Stimulated activated CD4-positive, alpha-beta T cell treated with anti-CD3 and anti-CD28 coated beads, TNF-alpha, amount 100 ng/mL, for 1 hour (primary cell): ENCODE results near the gene CLN6.
"Not testable (repeated sequence)": the region's sequence is repeated elsewhere in the genome, so short reads cannot be mapped to it uniquely, and the experiment has no call there.

Source experiments
- DNase-seq, 3 donors: peaks; one replicate each; pipeline ENCODE4 v3.0.0-alpha.2; 2020; ENCODE audit warnings: low read depth in 3 of 3, low spot score in 1 of 3

Gene CLN6

DNA sequence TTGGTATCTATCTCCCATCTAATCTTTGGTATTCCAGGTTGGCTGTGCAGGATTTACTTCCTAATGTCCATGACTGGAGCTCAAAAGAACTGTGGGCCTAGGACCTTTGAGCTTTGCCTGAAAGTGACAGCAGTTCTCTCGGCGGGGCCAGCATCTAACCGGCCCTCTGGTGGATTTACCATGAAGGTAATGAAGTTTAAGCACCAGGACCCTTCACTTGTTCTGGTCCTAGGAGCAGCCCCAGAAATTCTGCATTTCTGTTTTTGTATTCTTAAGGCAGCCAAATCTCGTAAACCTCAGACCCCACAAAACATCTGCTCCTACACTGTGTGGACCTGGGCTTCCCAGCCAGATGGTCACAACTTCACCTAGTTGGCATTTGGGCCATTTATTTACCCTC, 37.4 kb downstream of the CLN6 start:
- DNase-seq = no peak

GRCh38 chr15:68191555-68191954, 38.0 kb downstream of the CLN6 start:
- DNase-seq = no peak

- no peak for DNase-seq
These were observed 39.5 kb downstream of the CLN6 start for GRCh38 chr15:68190048-68190447.

DNA sequence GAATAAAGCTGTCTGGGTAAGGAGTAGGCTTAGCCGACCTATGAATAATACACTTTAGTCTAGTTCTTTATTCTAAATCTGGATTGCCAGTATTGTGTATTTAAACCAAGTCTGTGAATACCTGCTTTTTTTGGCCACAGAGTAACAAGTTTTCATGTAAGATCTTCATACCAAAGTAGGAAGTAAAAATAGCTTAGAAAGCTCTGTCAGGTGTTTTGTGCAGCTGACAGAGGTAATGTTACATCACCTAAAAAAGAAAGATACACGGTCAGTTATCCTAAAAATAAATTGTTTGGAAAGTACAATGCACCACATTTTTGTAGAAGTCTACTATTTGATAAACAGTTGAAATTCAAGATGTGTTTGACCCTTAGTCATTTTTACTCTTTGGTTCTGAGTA, 40.9 kb downstream of the CLN6 start:
- no peak for DNase-seq

DNA sequence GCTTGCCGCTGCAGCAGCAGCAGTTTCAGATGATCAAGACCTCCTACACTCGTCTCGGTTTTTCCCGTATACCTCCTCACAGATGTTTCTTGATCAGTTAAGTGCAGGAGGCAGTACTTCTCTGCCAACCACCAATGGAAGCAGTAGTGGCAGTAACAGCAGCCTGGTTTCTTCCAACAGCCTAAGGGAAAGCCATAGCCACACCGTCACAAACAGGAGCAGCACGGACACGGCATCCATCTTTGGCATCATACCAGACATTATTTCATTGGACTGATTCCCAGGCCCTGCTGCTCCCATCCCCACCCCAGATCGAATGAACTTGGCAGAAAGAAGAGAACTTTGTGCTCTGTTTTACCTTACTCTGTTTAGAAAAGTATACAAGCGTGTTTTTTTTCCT, 42.0 kb downstream of the CLN6 start:
- no peak for DNase-seq

DNA sequence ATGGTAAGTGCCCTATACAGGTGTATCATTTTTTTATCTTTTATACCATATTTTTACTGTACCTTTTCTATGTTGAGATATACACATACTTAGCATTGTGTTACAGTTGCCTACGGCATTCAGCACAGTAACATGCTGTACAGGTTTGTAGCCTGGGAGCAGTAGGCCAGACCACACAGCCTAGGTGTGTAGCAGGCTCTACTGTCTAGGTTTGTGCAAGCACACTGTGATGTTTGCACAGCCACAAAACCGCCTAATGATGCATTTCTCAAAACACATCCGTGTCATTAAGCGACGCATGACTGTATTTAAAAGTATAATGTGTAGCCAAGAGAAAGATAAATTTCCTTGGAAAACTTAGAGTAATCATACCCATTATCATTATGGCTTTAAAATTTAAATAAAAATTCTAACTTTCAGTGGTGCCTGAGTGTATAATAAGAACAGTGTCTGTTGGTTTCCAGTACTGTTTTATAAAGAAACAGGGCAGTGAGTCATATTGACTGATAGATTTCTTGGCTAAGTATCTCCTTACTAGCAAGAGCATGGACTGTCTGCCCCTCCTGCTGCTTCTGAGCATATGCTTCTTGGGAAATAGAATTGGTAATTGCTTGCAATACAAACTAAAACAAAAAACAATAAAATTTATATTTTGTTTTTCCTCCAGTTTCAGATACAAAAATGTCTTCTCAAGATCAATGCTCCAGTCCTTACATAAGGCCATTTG, 42.7 kb downstream of the CLN6 start:
- no peak for DNase-seq

- DNase-seq = no peak
These were observed 44.7 kb downstream of the CLN6 start for GRCh38 chr15:68184616-68185480.

DNA sequence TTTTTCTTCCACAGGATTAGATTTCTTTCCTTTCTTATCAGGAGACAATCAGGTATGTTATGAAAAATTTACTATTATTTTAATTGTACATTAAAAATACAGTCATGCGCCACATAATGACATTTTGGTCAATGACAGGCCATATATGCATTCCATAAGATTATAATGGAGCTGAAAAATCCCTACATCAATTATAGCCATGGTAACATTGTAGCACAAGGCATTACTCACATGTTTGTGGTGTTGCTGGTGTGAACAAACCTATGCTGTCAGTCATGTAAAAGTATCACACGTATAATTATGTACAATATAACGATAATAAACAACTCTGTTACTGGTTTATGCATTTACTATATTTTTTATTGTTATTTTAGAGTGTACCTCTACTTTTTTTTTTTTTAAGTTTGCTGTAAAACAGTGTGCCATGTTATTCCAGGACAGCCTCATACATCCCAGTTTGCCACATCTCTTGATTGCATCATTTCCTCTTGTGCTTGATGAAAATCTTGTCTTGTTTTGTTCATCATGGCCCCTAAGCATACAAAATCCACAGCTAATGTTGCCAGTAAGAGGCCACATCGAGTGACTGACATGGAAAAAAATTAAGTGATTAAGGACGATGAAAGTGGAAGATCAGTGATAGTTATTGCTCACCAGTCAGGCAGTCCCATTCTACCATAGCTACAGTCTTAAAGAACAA, 45.8 kb downstream of the CLN6 start:
- DNase-seq = no peak

DNA sequence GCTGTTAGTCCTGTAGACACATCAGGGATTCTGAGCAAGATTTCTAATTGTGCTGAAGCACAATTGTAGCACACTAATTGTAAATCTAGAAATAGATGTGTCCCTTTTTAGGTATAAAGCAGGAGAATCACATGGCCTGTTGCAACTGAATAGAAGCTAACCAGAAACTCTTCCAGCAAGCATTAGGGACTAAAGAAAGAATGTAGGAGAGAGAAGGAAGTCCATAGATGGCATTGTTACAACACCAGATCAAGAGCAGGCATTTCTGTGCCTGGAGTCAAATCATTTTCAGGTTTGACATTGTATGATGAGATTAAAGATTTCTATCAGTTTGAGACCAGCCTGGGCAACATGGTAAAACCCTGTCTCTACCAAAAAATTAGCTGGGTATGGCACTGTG, 51.8 kb downstream of the CLN6 start:
- no peak for DNase-seq

GRCh38 chr15:68176601-68177000, 52.9 kb downstream of the CLN6 start:
- no peak for DNase-seq

DNA sequence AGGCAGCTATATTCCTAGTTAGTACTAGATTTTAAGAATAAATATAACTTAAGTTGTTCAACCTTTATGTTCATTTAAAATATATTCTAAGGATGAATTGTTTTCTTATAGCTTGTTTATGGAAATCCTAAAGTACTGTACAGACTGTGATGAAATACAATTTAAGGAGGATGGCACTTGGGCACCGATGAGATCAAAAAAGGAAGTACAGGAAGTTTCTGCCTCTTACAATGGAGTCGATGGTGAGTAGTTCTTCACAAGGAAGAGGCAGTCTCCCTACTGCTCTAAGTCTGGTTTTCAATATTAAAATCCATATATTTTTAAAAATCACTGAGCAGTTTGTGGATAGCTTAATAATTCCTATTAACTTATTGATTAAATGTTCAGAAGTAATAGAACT, 54.0 kb downstream of the CLN6 start:
- no peak for DNase-seq

- no peak for DNase-seq
These were observed 56.4 kb downstream of the CLN6 start for GRCh38 chr15:68173119-68173518.

GRCh38 chr15:68172037-68172436, 57.5 kb downstream of the CLN6 start:
- DNase-seq = not testable (repeated sequence)

DNA sequence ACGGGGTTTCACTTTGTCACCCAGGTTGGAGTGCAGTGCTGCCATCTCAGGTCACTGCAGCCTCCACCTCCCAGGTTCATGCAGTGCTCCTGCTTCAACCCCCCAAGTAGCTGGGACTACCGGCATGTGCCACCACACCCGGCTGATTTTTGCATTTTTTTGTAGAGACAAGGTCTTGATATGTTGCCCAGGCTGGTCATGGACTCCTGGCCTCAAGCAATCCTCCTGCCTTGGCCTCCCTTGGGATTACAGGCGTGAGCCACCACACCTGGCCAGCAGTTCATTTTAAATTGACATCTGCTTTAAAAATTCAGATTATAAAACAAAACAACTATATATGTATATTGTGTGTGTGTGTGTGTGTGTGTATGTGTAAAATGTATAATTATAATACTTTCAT, 62.7 kb downstream of the CLN6 start:
- no peak for DNase-seq

- DNase-seq = no peak
These were observed 66.3 kb downstream of the CLN6 start for GRCh38 chr15:68163191-68163590.

- no peak for DNase-seq
These were observed 71.4 kb downstream of the CLN6 start for GRCh38 chr15:68158046-68158628.

DNA sequence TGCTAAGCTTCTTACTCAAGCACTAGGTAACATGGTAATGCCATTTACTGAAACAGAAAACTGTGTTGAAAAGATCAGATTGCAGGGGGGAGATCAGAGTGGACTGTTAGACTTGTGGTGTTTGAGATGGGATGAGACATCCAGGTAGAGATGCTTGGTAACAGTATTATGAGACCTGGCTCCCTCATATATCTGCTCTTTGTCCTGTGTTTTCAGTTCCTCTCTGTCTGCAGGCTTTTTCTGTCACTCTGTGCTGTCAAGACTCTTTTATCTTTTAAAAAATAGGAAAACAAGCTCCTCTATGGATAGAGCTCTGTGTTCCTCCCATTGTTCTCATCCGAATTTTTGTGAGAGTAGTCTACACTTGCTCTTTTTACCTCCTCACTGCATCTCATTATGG, 72.5 kb downstream of the CLN6 start:
- no peak for DNase-seq
